ENCODE results near the gene DNAH1. TPM values are rescaled to one million over a fixed set of nuclear protein-coding genes. Genes with fewer than 3 reads are reported as not detected.
A peak's percentile ranks its signal among the peaks of the same experiment; 100 is the strongest.

Gene DNAH1
- total RNA-seq, 5 donors from 2014 or later (not counting 1 experiment from before 2014, with no cell fraction given): 41.5 to 72.0 (median 44.2) TPM

DNA sequence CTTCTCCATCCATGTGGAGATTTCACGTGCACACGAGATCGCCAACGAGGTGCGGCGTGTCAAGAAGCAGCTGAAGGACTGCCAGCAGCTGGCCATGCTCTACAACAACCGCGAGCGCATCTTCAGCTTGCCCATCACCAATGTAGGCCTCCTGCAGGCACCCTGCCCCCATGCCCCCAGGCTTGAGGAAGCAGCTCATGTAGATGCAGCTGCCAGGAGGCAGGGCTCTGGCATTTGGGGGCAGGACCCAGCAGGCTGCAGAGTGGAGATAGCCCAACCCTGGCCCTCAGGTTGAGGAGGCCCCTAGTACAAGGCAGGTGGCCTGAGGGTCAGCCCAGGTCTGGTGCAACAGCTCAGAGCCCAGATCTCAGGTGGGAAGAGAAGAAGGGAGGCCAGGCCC is 36.4 kb downstream of the DNAH1 start:
- H3K9me3 Mint-ChIP-seq: no peaks in the 10 kb centered on the region
- peaks cover 35% of the 10 kb centered on the region for H3K36me3 Mint-ChIP-seq
- no peaks in the 10 kb centered on the region for H3K27me3 Mint-ChIP-seq
- no peak overlapping the region for H3K4me3 ChIP-seq (ENCODE audit: control insufficient read depth in 1 of 2, extremely low read depth in 1 of 2, low read length in 1 of 2)
- WGBS (ENCODE audit: insufficient coverage): 91% methylated on average over 9 of the region's 9 CpGs
- peaks cover 45 to 87% of the 10 kb centered on the region in 2 donors for H3K36me3 ChIP-seq (ENCODE audit: control insufficient read depth in 2 of 2, extremely low read depth in 1 of 2, insufficient read depth in 1 of 2, low read length in 1 of 2)
- no peak for ATAC-seq (replicated peaks in 1 of 4)
- H3K27ac ChIP-seq (ENCODE audit: low read length): no peak overlapping the region
- H3K4me1 ChIP-seq (ENCODE audit: control insufficient read depth in 1 of 2, extremely low read depth in 1 of 2, insufficient read depth in 2 of 2, low read length in 2 of 2): peaks cover 0 to 2% of the 10 kb centered on the region in 2 experiments
- CTCF ChIA-PET: interaction anchor here in 1 of 2 donors (1.3 kb wide), 1 partner anchor 13 kb away, joined by 4 read pairs; no protein-coding TSS in a partner anchor
- H3K4me3 Mint-ChIP-seq: no peak overlapping the region
- H3K27me3 ChIP-seq (replicated peaks in 1 of 2; ENCODE audit: control insufficient read depth in 2 of 2, extremely low read depth in 1 of 2, insufficient read depth in 2 of 2, low read length in 1 of 2): no peaks in the 10 kb centered on the region
- POLR2A ChIA-PET: no interaction called here
- DNase-seq: no peak
- no peak overlapping the region for H3K27ac Mint-ChIP-seq
- no peaks in the 10 kb centered on the region for H3K9me3 ChIP-seq
- no peaks in the 10 kb centered on the region for H3K4me1 Mint-ChIP-seq

DNA sequence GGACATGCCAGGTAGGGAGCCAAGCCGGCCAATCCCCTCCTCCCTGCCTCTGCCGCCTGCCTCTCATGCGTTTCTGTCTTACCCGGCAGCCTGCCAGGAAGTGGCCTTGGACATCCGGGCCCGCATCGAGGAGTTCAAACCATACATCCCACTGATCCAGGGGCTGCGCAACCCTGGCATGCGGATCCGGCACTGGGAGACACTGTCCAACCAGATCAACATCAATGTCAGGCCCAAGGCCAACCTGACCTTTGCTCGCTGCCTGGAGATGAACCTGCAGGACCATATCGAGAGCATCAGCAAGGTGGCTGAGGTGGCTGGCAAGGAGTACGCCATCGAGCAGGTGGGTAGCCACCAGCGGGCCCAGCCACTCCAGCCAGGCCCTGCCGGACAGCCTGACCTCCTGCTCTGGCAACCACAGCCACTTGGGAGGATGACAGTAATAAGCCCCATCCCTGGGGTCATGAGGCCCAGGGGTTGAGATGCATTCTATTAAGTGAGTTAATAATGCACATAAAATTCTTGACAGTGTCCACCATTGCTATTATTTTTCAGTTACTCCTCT is 37.3 kb downstream of the DNAH1 start:
- CTCF ChIA-PET: no interaction called here
- H3K27ac ChIP-seq (ENCODE audit: low read length): no peak overlapping the region
- H3K27ac Mint-ChIP-seq: no peak overlapping the region
- 93% methylated on average over 15 of the region's 16 CpGs for WGBS (ENCODE audit: insufficient coverage)
- H3K4me1 ChIP-seq (ENCODE audit: control insufficient read depth in 1 of 2, extremely low read depth in 1 of 2, insufficient read depth in 2 of 2, low read length in 2 of 2): peaks cover 0 to 7% of the 10 kb centered on the region in 2 experiments
- H3K27me3 Mint-ChIP-seq: no peaks in the 10 kb centered on the region
- H3K36me3 Mint-ChIP-seq: peaks cover 32% of the 10 kb centered on the region
- POLR2A ChIA-PET: interaction anchor here in 1 of 2 donors (0.6 kb wide), 1 partner anchor 52 kb away, joined by 3 read pairs; no protein-coding TSS in a partner anchor
- no peaks in the 10 kb centered on the region for H3K9me3 Mint-ChIP-seq
- DNase-seq (no peak), ATAC-seq (replicated peaks in 1 of 4) (no peak)
- H3K4me3 ChIP-seq (ENCODE audit: control insufficient read depth in 1 of 2, extremely low read depth in 1 of 2, low read length in 1 of 2): no peak overlapping the region
- H3K4me1 Mint-ChIP-seq: no peaks in the 10 kb centered on the region
- no peak overlapping the region for H3K4me3 Mint-ChIP-seq
- H3K9me3 ChIP-seq: no peaks in the 10 kb centered on the region
- peaks cover 41 to 85% of the 10 kb centered on the region in 2 donors for H3K36me3 ChIP-seq (ENCODE audit: control insufficient read depth in 2 of 2, extremely low read depth in 1 of 2, insufficient read depth in 1 of 2, low read length in 1 of 2)
- no peaks in the 10 kb centered on the region for H3K27me3 ChIP-seq (replicated peaks in 1 of 2; ENCODE audit: control insufficient read depth in 2 of 2, extremely low read depth in 1 of 2, insufficient read depth in 2 of 2, low read length in 1 of 2)

DNA sequence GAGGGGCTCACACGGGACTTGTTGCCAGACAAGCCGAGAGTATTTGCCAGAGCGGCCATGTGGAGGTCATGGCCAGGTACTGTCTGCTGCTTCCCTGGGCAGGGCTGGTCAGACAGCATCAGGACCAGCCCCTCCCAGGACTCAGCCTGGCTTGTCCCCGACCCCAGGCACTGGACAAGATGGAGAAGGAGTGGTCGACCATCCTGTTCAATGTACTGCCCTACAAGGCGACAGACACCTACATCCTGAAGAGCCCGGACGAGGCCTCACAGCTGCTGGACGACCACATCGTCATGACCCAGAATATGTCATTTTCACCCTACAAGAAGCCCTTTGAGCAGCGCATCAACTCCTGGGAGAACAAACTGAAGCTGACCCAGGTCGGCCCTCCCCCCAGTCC is 38.6 kb downstream of the DNAH1 start:
- ATAC-seq (replicated peaks in 1 of 4) (no peak), DNase-seq (no peak)
- no peaks in the 10 kb centered on the region for H3K9me3 Mint-ChIP-seq
- H3K27ac ChIP-seq (ENCODE audit: low read length): no peak overlapping the region
- H3K36me3 Mint-ChIP-seq: peaks cover 22% of the 10 kb centered on the region
- ChIA-PET POLR2A (no interaction called here), CTCF (no interaction called here)
- WGBS (ENCODE audit: insufficient coverage): 92% methylated on average over 12 of the region's 12 CpGs
- H3K9me3 ChIP-seq: no peaks in the 10 kb centered on the region
- no peaks in the 10 kb centered on the region for H3K4me1 Mint-ChIP-seq
- peaks cover 0 to 7% of the 10 kb centered on the region in 2 experiments for H3K4me1 ChIP-seq (ENCODE audit: control insufficient read depth in 1 of 2, extremely low read depth in 1 of 2, insufficient read depth in 2 of 2, low read length in 2 of 2)
- no peaks in the 10 kb centered on the region for H3K27me3 ChIP-seq (replicated peaks in 1 of 2; ENCODE audit: control insufficient read depth in 2 of 2, extremely low read depth in 1 of 2, insufficient read depth in 2 of 2, low read length in 1 of 2)
- H3K36me3 ChIP-seq (ENCODE audit: control insufficient read depth in 2 of 2, extremely low read depth in 1 of 2, insufficient read depth in 1 of 2, low read length in 1 of 2): peaks cover 41 to 86% of the 10 kb centered on the region in 2 donors
- no peaks in the 10 kb centered on the region for H3K27me3 Mint-ChIP-seq
- no peak overlapping the region for H3K4me3 Mint-ChIP-seq
- H3K27ac Mint-ChIP-seq: no peak overlapping the region
- no peak overlapping the region for H3K4me3 ChIP-seq (ENCODE audit: control insufficient read depth in 1 of 2, extremely low read depth in 1 of 2, low read length in 1 of 2)

DNA sequence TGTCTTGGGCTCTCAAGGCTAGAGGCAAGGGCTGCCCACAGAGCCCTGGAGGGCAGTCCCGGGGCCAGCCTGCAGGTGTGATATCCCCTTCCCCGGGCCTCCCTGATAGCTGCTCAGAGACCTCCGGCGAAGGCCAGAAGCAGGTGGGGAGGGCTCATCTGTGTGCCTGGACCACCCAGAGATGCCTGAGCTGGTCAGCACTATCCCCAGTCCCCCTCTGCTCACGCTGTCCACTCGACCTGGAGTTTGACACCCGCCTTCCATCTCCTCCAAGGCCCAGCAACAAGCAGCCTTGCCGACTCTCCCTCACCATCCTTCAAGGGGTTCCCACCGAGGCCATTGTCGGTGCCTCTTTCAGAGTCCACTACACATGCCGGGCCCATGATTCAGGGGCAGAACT is 39.4 kb downstream of the DNAH1 start:
- Histone ChIP-seq H3K27ac (ENCODE audit: low read length) (no peak overlapping the region), H3K36me3 (ENCODE audit: control insufficient read depth in 2 of 2, extremely low read depth in 1 of 2, insufficient read depth in 1 of 2, low read length in 1 of 2) (peaks cover 42 to 86% of the 10 kb centered on the region in 2 donors), H3K4me3 (ENCODE audit: control insufficient read depth in 1 of 2, extremely low read depth in 1 of 2, low read length in 1 of 2) (no peak overlapping the region), H3K4me1 (ENCODE audit: control insufficient read depth in 1 of 2, extremely low read depth in 1 of 2, insufficient read depth in 2 of 2, low read length in 2 of 2) (peaks cover 0 to 7% of the 10 kb centered on the region in 2 experiments), H3K27me3 (replicated peaks in 1 of 2; ENCODE audit: control insufficient read depth in 2 of 2, extremely low read depth in 1 of 2, insufficient read depth in 2 of 2, low read length in 1 of 2) (no peaks in the 10 kb centered on the region), H3K9me3 (no peaks in the 10 kb centered on the region)
- Mint-ChIP-seq H3K27me3 (no peaks in the 10 kb centered on the region), H3K36me3 (peaks cover 27% of the 10 kb centered on the region), H3K9me3 (no peaks in the 10 kb centered on the region), H3K4me3 (no peak overlapping the region), H3K4me1 (no peaks in the 10 kb centered on the region), H3K27ac (no peak overlapping the region)
- CTCF ChIA-PET: no interaction called here
- POLR2A ChIA-PET: no interaction called here
- no peak for ATAC-seq (replicated peaks in 1 of 4)
- no peak for DNase-seq
- WGBS (ENCODE audit: insufficient coverage): 94% methylated on average over 11 of the region's 11 CpGs

DNA sequence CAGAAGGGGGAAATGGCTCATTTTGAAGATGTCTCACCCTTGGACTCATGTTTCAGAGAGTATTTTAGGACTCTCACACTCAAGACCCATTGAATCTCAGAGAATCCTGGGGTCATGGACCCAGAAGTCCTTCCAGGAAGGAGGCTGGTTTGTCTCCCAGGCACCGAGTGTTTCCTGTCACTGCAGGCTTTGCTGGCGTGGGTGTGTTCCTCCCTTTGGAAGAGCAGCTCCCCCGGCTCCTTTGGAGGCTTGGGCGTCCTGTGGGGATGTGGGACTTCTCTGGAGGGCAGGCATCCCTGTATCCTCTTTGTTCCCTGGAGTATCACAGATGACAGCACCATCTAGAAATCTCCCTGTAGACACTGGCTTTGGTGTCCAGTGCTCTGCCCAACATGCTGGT is 40.0 kb downstream of the DNAH1 start:
- Histone ChIP-seq H3K36me3 (ENCODE audit: control insufficient read depth in 2 of 2, extremely low read depth in 1 of 2, insufficient read depth in 1 of 2, low read length in 1 of 2) (peaks cover 45 to 87% of the 10 kb centered on the region in 2 donors), H3K4me1 (ENCODE audit: control insufficient read depth in 1 of 2, extremely low read depth in 1 of 2, insufficient read depth in 2 of 2, low read length in 2 of 2) (peaks cover 0 to 7% of the 10 kb centered on the region in 2 experiments), H3K4me3 (ENCODE audit: control insufficient read depth in 1 of 2, extremely low read depth in 1 of 2, low read length in 1 of 2) (no peak overlapping the region), H3K27ac (ENCODE audit: low read length) (no peak overlapping the region), H3K9me3 (no peaks in the 10 kb centered on the region), H3K27me3 (replicated peaks in 1 of 2; ENCODE audit: control insufficient read depth in 2 of 2, extremely low read depth in 1 of 2, insufficient read depth in 2 of 2, low read length in 1 of 2) (no peaks in the 10 kb centered on the region)
- ATAC-seq (replicated peaks in 1 of 4) (no peak), DNase-seq (no peak)
- H3K36me3 Mint-ChIP-seq: peaks cover 27% of the 10 kb centered on the region
- no peaks in the 10 kb centered on the region for H3K9me3 Mint-ChIP-seq
- ChIA-PET POLR2A (no interaction called here), CTCF (no interaction called here)
- no peaks in the 10 kb centered on the region for H3K27me3 Mint-ChIP-seq
- H3K4me3 Mint-ChIP-seq: no peak overlapping the region
- WGBS (ENCODE audit: insufficient coverage): 92% methylated on average over 2 of the region's 4 CpGs
- no peak overlapping the region for H3K27ac Mint-ChIP-seq
- no peaks in the 10 kb centered on the region for H3K4me1 Mint-ChIP-seq

DNA sequence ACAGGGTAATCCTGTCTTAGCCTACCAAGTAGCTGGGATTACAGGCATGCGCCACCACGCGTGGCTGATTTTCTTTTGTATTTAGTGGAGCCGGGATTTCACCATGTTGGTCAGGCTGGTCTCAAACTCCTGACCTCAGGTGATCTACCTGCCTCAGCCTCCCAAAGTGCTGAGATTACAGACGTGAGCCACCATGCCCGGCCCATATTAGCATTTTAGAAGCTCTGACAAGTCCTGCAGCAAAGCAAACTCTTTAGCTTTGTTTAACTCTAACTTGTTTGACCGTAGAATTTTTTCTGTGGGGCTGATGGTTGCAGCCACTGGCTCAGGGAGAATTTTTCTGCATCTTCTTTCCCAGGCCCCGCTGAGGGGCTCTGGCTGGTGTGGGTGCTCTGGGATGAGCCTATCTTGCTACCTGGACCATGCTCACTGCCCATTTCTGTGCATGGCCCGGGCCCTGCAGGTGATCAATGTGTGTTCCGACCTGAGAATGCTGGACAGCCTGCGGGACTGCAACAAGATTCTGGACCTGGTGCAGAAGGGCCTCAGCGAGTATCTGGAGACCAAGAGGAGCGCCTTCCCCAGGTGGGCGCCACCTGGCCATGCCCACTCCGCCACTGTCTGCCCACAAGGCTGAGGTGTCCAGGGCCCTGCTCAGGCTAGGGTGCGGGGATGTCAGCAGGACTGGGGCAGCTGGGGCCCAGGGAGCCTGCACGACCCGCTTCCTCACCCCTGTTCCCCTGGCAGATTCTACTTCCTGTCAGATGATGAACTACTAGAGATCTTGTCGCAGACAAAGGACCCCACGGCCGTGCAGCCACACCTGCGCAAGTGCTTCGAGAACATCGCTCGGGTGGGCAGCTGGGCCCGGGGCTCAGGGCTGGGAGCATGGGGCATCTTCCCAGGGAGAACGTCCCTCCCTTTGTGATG is 41.3 kb downstream of the DNAH1 start:
- 77% methylated on average over 22 of the region's 27 CpGs for WGBS (ENCODE audit: insufficient coverage)
- H3K4me1 ChIP-seq (ENCODE audit: control insufficient read depth in 1 of 2, extremely low read depth in 1 of 2, insufficient read depth in 2 of 2, low read length in 2 of 2): peaks cover 0 to 7% of the 10 kb centered on the region in 2 experiments
- no peaks in the 10 kb centered on the region for H3K27me3 ChIP-seq (replicated peaks in 1 of 2; ENCODE audit: control insufficient read depth in 2 of 2, extremely low read depth in 1 of 2, insufficient read depth in 2 of 2, low read length in 1 of 2)
- Mint-ChIP-seq H3K27ac (no peak overlapping the region), H3K4me1 (no peaks in the 10 kb centered on the region), H3K4me3 (no peak overlapping the region), H3K9me3 (no peaks in the 10 kb centered on the region), H3K27me3 (no peaks in the 10 kb centered on the region), H3K36me3 (peaks cover 23% of the 10 kb centered on the region)
- DNase-seq (no peak), ATAC-seq (replicated peaks in 1 of 4) (peak in 1 of 4 experiments; percentile 28)
- H3K9me3 ChIP-seq: no peaks in the 10 kb centered on the region
- ChIA-PET CTCF (no interaction called here), POLR2A (no interaction called here)
- peaks cover 40 to 91% of the 10 kb centered on the region in 2 donors for H3K36me3 ChIP-seq (ENCODE audit: control insufficient read depth in 2 of 2, extremely low read depth in 1 of 2, insufficient read depth in 1 of 2, low read length in 1 of 2)
- H3K27ac ChIP-seq (ENCODE audit: low read length): no peak overlapping the region
- H3K4me3 ChIP-seq (ENCODE audit: control insufficient read depth in 1 of 2, extremely low read depth in 1 of 2, low read length in 1 of 2): no peak overlapping the region

All from T-cell (primary cell).